C4-2B (cell line): ENCODE data around the gene CDH20.

Source experiments
- ZFX ChIP-seq: fragments of 450-650 bp; IDR thresholded peaks from 2 replicates; pipeline ENCODE4 v1.6.1; 2017
- TF ChIP-seq, protein P1 (sequence below): fragments of 450-650 bp; conservative IDR thresholded peaks from 2 replicates; pipeline ENCODE4 v1.5.1; 2017; ENCODE audit warnings: mild to moderate bottlenecking

DNA sequence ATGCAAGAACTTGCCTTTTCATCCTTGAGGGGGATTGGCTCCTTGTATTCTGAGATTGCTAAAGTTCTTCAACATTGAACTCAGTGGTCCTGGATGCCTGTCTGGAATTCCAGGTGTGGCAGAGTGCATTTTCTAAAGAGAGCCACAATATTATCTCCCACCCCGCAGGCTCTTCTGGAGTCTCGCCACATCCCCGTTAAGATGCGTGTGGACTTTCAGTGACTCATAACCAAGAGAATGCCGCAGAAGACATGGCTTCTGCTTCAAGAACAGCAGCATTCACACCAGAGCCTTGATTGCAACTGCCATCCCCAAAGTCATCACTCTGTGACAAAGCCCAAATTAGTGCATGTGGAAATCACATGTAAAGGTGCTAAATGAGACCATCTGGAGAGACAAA lies 142.7 kb downstream of the CDH20 start:
- TF ChIP-seq, protein P1, sequence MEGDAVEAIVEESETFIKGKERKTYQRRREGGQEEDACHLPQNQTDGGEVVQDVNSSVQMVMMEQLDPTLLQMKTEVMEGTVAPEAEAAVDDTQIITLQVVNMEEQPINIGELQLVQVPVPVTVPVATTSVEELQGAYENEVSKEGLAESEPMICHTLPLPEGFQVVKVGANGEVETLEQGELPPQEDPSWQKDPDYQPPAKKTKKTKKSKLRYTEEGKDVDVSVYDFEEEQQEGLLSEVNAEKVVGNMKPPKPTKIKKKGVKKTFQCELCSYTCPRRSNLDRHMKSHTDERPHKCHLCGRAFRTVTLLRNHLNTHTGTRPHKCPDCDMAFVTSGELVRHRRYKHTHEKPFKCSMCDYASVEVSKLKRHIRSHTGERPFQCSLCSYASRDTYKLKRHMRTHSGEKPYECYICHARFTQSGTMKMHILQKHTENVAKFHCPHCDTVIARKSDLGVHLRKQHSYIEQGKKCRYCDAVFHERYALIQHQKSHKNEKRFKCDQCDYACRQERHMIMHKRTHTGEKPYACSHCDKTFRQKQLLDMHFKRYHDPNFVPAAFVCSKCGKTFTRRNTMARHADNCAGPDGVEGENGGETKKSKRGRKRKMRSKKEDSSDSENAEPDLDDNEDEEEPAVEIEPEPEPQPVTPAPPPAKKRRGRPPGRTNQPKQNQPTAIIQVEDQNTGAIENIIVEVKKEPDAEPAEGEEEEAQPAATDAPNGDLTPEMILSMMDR, result no peak
- no peak for TF ChIP-seq ZFX
